DLD1 (cell line): ENCODE data around the gene NHLRC3.
"Not testable (repeated sequence)": the region's sequence is repeated elsewhere in the genome, so short reads cannot be mapped to it uniquely, and the experiment has no call there.

Experiments used
- in situ Hi-C: cut with HindIII; loops from 2 replicates; pipeline ENCODE4 v1.10.0; 2017; ENCODE audit warnings: low sequenced_read_pairs

Gene NHLRC3

DNA sequence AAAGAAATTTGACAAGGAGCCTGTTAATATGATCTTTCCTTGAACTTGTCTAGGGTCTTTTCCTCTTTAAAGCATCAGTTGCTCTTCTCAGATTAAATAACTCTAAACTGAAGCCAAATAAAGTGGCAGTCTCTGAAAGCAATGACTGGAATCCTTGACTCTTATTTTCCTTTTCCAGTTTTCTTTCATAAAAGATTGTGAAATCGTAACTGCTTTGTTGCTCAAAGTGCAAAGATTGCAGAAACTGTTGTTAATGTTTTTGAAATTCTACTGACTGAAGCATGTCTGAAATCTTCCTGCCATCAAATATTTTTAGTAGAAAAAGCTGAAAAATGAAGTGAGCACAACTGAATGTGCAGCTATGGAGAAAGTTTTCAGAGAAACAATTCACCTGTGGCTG lies 1.9 kb downstream of the NHLRC3 start:
- in situ Hi-C loops, result no loop called here

DNA sequence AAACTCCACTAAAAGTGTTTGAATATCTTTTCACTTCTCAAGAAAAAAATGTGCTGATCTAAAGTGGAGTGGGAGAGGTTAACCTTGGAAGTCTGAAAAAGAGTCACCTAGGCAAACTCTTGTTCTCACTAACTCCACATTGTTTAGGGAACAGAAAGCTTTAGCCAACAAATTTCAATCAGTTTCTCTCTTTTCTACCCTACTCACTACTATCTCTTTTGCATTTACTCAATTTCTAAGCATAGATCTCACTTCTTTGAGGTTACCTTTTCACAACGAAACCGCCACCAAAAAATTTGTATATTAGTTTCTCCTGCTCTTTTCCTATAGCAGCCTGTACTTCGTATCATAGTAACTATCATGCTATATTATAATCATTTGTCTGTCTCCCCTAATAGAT lies 6.3 kb downstream of the NHLRC3 start:
- in situ Hi-C loops, result no loop called here

DNA sequence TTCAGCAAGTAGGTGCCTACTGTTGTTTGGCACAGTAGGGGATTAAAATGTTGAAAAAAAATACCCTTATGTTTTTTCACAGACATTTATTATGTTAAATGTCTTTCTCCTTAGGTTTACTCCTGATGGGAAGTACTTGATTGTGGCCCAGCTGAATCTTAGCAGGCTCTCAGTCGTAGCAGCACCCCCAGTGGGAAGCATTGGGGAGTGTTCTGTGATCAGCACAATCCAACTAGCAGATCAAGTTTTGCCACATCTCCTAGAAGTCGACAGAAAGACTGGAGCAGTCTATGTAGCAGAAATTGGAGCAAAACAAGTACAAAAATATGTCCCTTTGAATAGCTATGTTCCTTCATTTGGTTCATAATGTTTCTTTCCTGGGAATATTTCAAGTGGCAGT lies 9.3 kb downstream of the NHLRC3 start:
- in situ Hi-C loops, result no loop called here

DNA sequence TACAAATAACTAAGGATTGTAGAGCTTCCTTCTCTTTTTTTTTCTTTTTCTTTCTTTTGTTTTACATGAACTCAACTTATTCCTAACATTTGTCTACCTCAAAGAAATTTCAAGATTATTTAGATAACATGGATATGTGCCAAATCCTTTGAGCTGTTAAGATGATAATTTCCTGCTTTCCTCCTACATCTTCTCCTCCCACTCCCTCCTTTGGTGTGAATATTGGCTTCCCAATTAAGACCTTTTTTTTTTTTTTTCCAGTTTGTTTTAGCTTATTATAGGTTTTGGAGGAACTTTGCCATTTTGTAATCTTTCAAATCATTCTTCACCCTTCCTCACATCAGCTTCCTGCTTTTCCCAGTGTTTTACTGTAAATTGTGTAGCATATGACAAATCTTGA lies 10.6 kb downstream of the NHLRC3 start:
- in situ Hi-C loops, result no loop called here

DNA sequence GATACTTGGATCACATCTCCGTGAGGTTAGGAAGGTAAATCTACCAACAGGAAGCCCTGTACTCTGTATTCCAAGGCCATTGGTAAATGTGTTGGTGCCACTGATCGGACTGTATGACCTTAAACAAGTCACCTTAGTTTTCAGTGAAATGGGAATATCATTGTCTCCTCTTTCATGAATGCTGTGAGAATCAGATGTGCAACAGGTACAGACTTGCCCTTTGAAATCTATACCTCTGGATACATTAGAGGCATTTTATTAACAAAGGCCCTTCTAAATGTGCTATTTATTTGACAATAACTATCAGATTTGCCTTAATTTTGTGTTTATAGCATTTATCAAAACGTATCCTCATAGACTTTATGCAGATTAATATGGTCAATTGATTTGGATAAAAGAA lies 11.0 kb downstream of the NHLRC3 start:
- in situ Hi-C loops, result no loop called here

DNA sequence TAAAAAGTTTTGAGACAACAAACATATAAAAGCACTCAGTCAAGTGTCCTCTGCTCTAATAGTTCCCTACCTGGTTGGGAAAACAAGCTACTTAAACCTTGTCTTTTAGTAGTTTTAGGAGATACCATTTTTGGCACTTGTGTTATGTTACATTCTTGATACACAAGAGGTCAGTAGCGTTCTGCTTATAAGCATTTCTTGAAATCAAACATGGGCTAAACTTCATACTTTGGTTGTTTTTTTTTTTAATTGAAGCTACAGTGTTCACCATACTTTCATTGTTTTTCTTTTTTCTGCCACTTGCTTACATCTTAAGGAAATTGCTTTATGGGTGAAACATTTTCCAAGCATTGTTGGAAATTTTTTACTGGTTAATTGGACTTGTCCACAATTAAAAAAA lies 12.9 kb downstream of the NHLRC3 start:
- in situ Hi-C loops, result no loop called here

DNA sequence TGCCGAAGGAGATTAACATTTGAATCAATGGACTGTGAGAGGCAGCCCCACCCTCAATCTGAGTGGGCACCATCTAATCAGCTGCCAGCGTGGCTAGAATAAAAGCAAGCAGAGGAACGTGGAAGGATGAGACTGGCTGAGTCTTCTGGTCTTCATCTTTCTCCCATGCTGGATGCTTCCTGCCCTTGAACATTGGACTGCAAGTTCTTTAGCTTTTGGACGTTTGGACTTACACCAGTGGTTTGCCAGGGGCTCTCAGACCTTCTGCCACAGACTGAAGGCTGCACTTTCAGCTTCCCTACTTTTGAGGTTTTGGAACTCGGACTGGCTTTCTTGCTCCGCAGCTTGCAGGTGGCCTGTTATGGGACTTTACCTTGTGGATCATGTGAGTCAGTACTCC lies 14.7 kb downstream of the NHLRC3 start:
- in situ Hi-C loops, result no loop called here

DNA sequence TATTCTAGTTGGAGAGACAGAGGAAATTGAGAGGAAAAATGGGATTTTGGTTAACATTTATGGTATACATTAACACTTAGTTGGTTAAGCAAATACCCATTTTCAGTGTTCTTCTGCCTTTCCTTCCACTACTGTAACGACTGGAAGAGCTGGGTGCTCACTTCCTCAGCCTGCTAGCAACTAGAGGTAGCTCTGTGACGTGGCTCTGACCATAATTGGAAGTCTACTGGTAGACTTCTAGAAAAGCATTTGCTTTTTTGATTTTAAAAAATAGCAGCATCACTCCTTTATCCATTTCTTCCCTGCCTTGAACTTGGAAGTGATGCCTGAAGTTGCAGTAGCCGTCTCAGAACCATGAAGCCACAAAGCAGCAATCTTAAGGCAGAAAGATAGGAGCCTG lies 15.9 kb downstream of the NHLRC3 start:
- in situ Hi-C loops, result no loop called here

DNA sequence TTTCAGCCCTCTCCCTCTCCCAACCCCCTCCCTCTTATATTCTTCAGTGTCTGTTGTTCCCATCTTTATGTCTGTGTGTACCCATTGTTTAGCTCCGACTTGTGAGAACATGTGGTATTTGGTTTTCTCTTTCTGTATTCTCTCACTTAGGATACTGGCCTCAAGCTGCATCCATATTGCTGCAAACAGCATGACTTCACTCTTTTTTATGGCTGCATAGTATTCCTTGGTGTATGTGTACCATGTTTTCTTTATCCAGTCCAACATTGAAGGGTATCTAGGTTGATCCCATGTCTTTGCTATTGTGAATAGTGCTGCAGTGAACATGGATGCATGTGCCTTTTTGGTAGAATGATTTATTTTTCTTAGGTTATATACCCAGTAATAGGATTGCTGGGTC lies 17.8 kb downstream of the NHLRC3 start:
- in situ Hi-C loops, result no loop called here

DNA sequence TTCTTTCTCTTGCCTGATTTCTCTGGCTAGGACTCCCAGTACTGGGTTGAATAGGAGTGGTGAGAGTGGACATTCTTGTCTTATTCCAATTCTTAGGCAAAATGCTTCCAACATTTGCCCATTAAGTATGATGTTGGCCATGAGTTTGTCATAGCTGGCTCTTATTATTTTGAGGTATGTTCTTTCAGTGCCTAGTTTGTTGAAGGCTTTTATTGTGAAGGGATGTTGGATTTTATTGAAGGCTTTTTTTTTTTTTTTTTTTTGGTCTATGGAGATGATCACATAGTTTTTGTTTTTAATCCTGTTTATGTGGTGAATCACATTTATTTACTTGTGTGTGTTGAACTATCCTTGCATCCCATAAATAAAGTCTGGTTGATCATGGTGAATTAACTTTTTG lies 19.8 kb downstream of the NHLRC3 start:
- in situ Hi-C loops, result no loop called here

DNA sequence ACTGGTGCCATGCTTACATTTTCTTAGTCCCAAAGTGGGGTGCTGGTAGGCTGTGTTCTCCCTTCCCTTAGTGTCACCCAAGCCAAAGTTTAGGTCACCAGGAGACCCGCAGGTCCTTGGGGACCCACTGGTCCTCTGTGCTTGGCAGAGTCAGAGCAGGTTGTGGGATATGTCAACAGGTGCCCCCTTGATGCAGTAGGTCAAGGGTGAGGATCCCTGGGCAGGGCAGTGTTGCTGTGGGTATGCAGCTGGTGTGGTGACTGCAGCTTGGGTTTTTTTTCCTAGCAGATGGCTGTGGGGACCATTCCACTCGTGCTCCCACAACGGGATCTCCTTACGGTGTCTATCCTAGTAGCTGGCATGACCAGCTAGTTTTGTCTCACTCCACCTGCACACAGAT lies 23.7 kb downstream of the NHLRC3 start:
- in situ Hi-C loops, result no loop called here

DNA sequence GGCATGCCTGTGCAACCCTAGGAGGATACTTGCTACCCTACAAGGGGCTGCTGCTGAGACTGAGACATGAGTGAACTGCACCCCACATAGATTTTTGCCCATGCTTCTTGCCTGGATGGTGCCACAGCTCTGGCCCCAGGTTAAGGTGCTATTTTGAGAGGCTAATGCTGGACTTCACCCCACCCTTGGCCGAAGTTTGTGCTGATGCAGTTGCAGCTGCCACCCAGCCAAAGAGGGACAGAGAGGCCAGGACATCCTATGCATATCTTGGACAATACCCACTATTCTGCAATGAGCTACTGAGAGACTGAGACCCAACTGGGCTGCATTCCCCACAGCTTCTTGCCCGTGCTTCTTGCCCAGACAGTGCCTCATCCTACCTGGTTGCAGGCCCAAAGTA lies 34.6 kb downstream of the NHLRC3 start:
- in situ Hi-C loops, result no loop called here

DNA sequence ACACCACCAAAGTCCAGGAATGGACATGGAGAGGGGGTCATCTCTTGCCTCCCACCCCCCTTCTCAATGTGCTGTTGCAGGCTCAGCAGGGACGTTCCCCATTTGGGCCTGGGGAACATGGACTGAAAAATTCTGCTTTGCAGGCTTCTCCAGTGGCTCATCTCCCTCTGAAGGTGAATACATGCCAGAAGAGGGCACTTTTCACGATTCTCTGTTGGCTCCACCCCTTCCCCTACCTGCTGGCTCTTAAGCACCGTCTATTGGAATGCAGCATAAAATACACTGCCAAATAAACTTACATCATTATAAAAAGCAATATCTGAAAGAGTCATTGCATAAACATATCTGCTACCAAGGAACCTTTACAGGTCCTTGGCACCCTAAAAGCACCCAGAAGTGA lies 35.7 kb downstream of the NHLRC3 start:
- in situ Hi-C loops, result no loop called here

DNA sequence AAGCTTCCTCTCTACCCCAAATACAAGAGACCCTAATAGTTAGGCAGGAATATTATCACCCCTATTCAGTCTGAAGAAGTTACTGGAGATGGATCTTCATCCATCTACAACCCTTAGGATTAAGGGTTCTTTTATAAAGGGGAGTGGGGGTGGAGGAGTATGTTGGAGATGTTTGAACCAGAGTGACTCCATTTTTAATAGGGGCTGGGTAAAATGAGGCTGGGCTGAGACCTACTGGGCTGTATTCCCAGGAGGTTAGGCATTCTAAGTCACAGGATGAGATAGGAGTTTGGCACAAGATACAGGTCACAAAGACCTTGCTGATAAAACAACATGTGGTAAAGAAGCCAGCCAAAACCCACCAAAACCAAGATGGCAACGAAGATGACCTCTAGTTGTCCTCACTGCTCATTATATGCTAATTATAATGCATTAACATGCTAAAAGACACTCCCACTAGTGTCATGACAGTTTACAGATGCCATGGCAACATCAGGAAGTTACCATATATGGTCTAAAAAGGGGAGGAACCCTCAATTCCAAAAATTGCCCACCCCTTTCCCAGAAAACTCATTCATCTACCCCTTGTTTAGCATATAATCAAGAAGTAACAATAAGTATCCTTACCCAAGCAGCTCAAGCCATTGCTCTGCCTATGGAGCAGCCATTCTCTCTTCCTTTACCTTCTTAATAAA lies 48.1 kb downstream of the NHLRC3 start:
- in situ Hi-C loops, result not testable (repeated sequence)

DNA sequence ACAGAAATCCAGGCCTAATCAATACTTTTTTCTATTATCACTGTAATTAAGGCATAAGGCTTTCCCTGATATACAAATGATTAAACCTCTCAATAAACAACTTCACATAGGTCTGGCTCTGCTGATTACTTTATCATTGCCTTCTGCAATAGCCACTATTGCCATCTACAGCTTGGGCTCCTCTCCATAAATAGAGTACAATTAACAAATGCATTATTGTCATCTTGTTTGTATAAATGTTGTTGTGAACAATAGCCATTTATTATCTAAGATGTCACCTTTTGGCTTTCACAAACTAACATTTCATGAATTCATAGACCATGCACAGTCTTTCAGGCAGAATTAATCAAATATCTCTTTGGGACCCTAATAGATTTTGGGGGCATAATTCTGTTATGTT lies 53.3 kb downstream of the NHLRC3 start:
- in situ Hi-C loops, result no loop called here

DNA sequence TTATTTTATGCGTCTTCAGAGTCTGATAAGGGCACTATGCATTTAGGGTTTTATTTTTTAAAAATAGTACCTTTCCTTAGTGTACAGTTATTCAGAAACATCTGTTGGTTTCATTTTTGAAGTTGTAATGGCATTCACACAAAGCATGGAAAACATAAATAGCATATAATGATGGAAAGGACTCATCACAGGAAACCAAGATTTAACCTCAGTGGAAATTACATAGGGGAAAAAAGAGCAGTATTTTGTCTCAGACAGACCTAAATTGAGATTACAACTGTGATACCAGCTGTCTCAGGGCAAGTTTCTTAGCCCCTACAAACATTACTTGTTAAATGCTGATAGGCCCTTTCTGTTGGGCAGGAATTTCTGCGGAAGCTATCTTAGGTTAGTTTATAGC lies 57.2 kb downstream of the NHLRC3 start:
- in situ Hi-C loops, result no loop called here

DNA sequence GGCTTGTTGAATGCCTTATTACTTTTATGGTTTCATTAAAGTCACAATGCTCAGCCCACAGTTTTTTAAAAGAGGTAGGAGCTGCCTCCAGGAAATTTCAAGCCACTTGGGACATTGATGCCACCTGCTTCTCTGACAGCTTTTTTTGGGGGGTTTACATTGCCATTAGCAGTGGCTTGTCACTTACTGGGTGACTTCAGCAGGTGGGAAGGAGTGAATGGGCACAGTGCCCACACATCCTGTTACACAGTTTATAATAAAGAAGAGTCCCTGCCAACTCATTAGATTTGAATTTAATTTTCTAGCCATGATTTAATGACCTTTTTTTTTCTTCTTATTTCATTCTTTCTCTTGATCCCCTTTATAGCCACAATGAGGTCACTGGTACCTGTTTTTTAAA lies 61.0 kb downstream of the NHLRC3 start:
- in situ Hi-C loops, result no loop called here
